Dendritic cell treated with granulocyte-macrophage colony-stimulating factor and Interleukin-4, amounts not matched to agents 40 ng/mL and 50 ng/mL, for 4 days (primary cell): ENCODE data around the gene OR7A17.

Experiments used
- H3K27ac Mint-ChIP-seq: one replicate; pipeline ENCODE4 v1.8.0; 2022; ENCODE audit warnings: mild to moderate bottlenecking, mixed read lengths
- H3K27me3 Mint-ChIP-seq: one replicate; pipeline ENCODE4 v1.8.0; 2022; ENCODE audit warnings: mild to moderate bottlenecking, mixed read lengths
- H3K36me3 Mint-ChIP-seq: one replicate; pipeline ENCODE4 v1.8.0; 2022; ENCODE audit warnings: low read depth, mixed read lengths
- H3K4me1 Mint-ChIP-seq: one replicate; pipeline ENCODE4 v1.8.0; 2022; ENCODE audit warnings: low read depth, mixed read lengths
- H3K4me3 Mint-ChIP-seq: one replicate; pipeline ENCODE4 v1.8.0; 2022; ENCODE audit warnings: mild to moderate bottlenecking, moderate library complexity, mixed read lengths
- H3K9me3 Mint-ChIP-seq: one replicate; pipeline ENCODE4 v1.8.0; 2022; ENCODE audit warnings: mixed read lengths
- intact Hi-C: fragments of 100-400 bp; cut with micrococcal nuclease; formaldehyde crosslinking; loops from one replicate; pipeline ENCODE4 v1.15.0; 2022

The OR7A17 gene

GRCh38 chr19:14837391-14837790 is 48.5 kb downstream of the OR7A17 start:
- Mint-ChIP-seq H3K27me3 (peaks cover 5% of the 10 kb centered on the region), H3K4me1 (peaks cover 6% of the 10 kb centered on the region), H3K36me3 (no peaks in the 10 kb centered on the region), H3K9me3 (no peaks in the 10 kb centered on the region), H3K4me3 (no peak overlapping the region), H3K27ac (no peak overlapping the region)
- intact Hi-C loops, result no loop called here

GRCh38 chr19:14835011-14835410 is 50.9 kb downstream of the OR7A17 start, which contains the start of the genes OR7A5 and OR7C1:
Gene OR7A5 (minus strand): TSS chr19:14835185. CDS start chr19:14828241, 6,944 bp downstream.
Gene OR7C1 (minus strand): TSS chr19:14835185. CDS start chr19:14800136, 35,049 bp downstream.
- no peaks in the 10 kb centered on the region for H3K9me3 Mint-ChIP-seq
- peaks cover 5% of the 10 kb centered on the region for H3K27me3 Mint-ChIP-seq
- peaks cover 6% of the 10 kb centered on the region for H3K4me1 Mint-ChIP-seq
- no peaks in the 10 kb centered on the region for H3K36me3 Mint-ChIP-seq
- intact Hi-C loops, result no loop called here
- no peak within 1 kb of the TSS for H3K27ac Mint-ChIP-seq
- no peak within 1 kb of the TSS for H3K4me3 Mint-ChIP-seq

- Mint-ChIP-seq H3K9me3 (no peaks in the 10 kb centered on the region), H3K36me3 (no peaks in the 10 kb centered on the region), H3K27ac (no peak overlapping the region), H3K4me3 (no peak overlapping the region), H3K27me3 (peaks cover 20% of the 10 kb centered on the region), H3K4me1 (no peaks in the 10 kb centered on the region)
- intact Hi-C loops, result no loop called here
These were observed 55.2 kb downstream of the OR7A17 start for GRCh38 chr19:14830702-14831101.
